Activated naive CD4-positive, alpha-beta T cell treated with anti-CD3 and anti-CD28 coated beads for 36 hours (primary cell): Measurements from ENCODE around the gene CASTOR1. TPM values are rescaled to one million over a fixed set of nuclear protein-coding genes. Genes with fewer than 3 reads are reported as not detected.

Experiments
- CTCF ChIA-PET: fragments of 350-600 bp; sonication (Branson Sonifier 250); formaldehyde crosslinking; loops from one replicate; lab custom pipeline; 2021; ENCODE audit warnings: antibody characterized with exemption; lab: Charles Lee
- DNase-seq: peaks from one replicate; pipeline ENCODE4 v3.0.0-alpha.2; 2020
- H3K27ac Mint-ChIP-seq: one replicate; pipeline ENCODE4 v1.8.0; 2021; ENCODE audit warnings: mild to moderate bottlenecking, mixed read lengths
- H3K27me3 Mint-ChIP-seq: one replicate; pipeline ENCODE4 v1.8.0; 2021; ENCODE audit warnings: low read depth, mixed read lengths
- H3K36me3 Mint-ChIP-seq: one replicate; pipeline ENCODE4 v1.8.0; 2021; ENCODE audit warnings: low read depth, mixed read lengths
- H3K4me1 Mint-ChIP-seq: one replicate; pipeline ENCODE4 v1.8.0; 2021; ENCODE audit warnings: low read depth, mixed read lengths
- H3K4me3 Mint-ChIP-seq: one replicate; pipeline ENCODE4 v1.8.0; 2021; ENCODE audit warnings: mild to moderate bottlenecking, moderate library complexity, mixed read lengths
- H3K9me3 Mint-ChIP-seq: one replicate; pipeline ENCODE4 v1.8.0; 2021; ENCODE audit warnings: mixed read lengths
- intact Hi-C: fragments of 100-400 bp; cut with micrococcal nuclease; formaldehyde crosslinking; loops from one replicate; pipeline ENCODE4 v1.15.1; 2023
- total RNA-seq, 2 experiments: library from RNA; stranded (reverse); gene quantifications; one replicate each; pipeline ENCODE4 v1.2.3, GENCODE V29; 2021

Gene CASTOR1
- total RNA-seq, 2 experiments from 2014 or later = 2.1 to 3.8 TPM

DNA sequence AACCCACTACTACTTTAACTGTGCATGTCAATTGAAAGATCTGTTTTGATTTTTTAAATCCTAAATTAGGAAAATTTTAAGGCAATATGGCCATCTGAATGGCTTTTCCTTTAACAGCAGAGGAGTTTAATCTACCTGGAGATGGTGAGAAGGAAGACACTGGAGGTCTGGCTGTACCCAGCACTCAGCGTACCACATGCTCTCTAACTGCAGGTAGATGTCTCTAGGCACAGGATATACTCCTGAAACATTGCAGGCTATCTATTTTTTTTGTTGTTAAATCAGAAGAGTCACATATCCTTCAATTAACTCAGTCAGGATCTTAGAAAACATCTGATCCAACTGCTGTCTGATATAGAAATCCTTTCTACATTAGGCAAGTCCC, 17.3 kb upstream of the CASTOR1 start:
- CTCF ChIA-PET = interaction anchor here (0.7 to 3.6 kb wide), 3 partner anchors 10 to 19 kb away, joined by 3 to 10 read pairs (median 8); no protein-coding TSS in a partner anchor
- peak overlapping the region; percentile 70 for H3K4me3 Mint-ChIP-seq

GRCh38 chr22:30305906-30306626, 16.8 kb upstream of the CASTOR1 start:
- H3K27me3 Mint-ChIP-seq = no peaks in the 10 kb centered on the region
- H3K9me3 Mint-ChIP-seq = no peaks in the 10 kb centered on the region
- intact Hi-C loops = loop anchor here (1.0 to 2.0 kb wide), 4 partner anchors 9 to 50 kb away; partner anchors contain the start of genes CASTOR1, SF3A1 and TBC1D10A
- H3K4me3 Mint-ChIP-seq = peak overlapping the region; percentile 70
- peaks cover 98% of the 10 kb centered on the region for H3K4me1 Mint-ChIP-seq
- DNase-seq = peak; percentile 62
- peak overlapping the region; percentile 97 for H3K27ac Mint-ChIP-seq
- CTCF ChIA-PET = interaction anchor here (0.7 to 3.6 kb wide), 3 partner anchors 11 to 18 kb away, joined by 3 to 10 read pairs (median 8); no protein-coding TSS in a partner anchor
- H3K36me3 Mint-ChIP-seq = peaks cover 7% of the 10 kb centered on the region

More for the DNA sequence above, 17.3 kb upstream of the CASTOR1 start:
- DNase-seq = no peak
- H3K27ac Mint-ChIP-seq = peak overlapping the region; percentile 97
- intact Hi-C loops = loop anchor here (1.0 kb wide), 2 partner anchors 9 to 50 kb away; partner anchors contain the start of gene SF3A1
- H3K4me1 Mint-ChIP-seq = peaks cover 98% of the 10 kb centered on the region
- no peaks in the 10 kb centered on the region for H3K27me3 Mint-ChIP-seq
- H3K9me3 Mint-ChIP-seq = no peaks in the 10 kb centered on the region
- H3K36me3 Mint-ChIP-seq = peaks cover 3% of the 10 kb centered on the region

- Mint-ChIP-seq H3K4me1 (peaks cover 98% of the 10 kb centered on the region), H3K27ac (peak overlapping the region; percentile 97), H3K27me3 (no peaks in the 10 kb centered on the region), H3K36me3 (peaks cover 7% of the 10 kb centered on the region), H3K4me3 (peak overlapping the region; percentile 70), H3K9me3 (no peaks in the 10 kb centered on the region)
- CTCF ChIA-PET = no interaction called here
- intact Hi-C loops = loop anchor here (1.0 to 2.0 kb wide), 2 partner anchors 17 to 21 kb away; partner anchors contain the start of genes CASTOR1 and TBC1D10A
- DNase-seq = peak; percentile 78
These were observed 16.2 kb upstream of the CASTOR1 start for GRCh38 chr22:30305519-30305905.

- Mint-ChIP-seq H3K4me3 (peak overlapping the region; percentile 70), H3K4me1 (peaks cover 97% of the 10 kb centered on the region), H3K9me3 (no peaks in the 10 kb centered on the region), H3K27me3 (no peaks in the 10 kb centered on the region), H3K27ac (peak overlapping the region; percentile 97), H3K36me3 (peaks cover 7% of the 10 kb centered on the region)
- CTCF ChIA-PET = interaction anchor here (0.5 to 0.7 kb wide), 2 partner anchors 54 to 70 kb away, joined by 3 read pairs; no protein-coding TSS in a partner anchor
- no peak for DNase-seq
- intact Hi-C loops = loop anchor here (1.0 to 2.0 kb wide), 2 partner anchors 16 to 22 kb away; partner anchors contain the start of genes CASTOR1 and TBC1D10A
These were observed 15.4 kb upstream of the CASTOR1 start for GRCh38 chr22:30304495-30305244.

DNA sequence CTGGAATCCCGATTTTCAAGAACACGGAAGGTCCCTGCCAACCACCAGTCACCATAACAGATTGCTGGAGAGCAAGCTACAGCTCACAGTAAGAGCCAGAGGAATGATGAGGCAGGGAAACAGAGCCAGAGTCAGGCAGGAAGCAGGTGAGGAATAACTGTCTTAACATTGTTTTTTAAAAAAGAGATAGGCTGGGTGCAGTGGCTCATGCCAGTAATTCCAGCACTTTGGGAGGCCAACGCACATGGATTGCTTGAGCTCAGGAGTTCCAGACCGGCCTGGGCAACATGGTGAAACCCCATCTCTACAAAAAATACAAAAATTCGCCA, 13.5 kb upstream of the CASTOR1 start:
- peak overlapping the region; percentile 97 for H3K27ac Mint-ChIP-seq
- CTCF ChIA-PET = interaction anchor here (1.1 to 1.9 kb wide), 4 partner anchors 10 to 88 kb away, joined by 3 to 10 read pairs (median 4); no protein-coding TSS in a partner anchor
- intact Hi-C loops = no loop called here
- H3K4me1 Mint-ChIP-seq = peaks cover 96% of the 10 kb centered on the region
- no peaks in the 10 kb centered on the region for H3K9me3 Mint-ChIP-seq
- peak overlapping the region; percentile 30 for H3K4me3 Mint-ChIP-seq
- H3K36me3 Mint-ChIP-seq = peaks cover 8% of the 10 kb centered on the region
- no peak for DNase-seq
- no peaks in the 10 kb centered on the region for H3K27me3 Mint-ChIP-seq

DNA sequence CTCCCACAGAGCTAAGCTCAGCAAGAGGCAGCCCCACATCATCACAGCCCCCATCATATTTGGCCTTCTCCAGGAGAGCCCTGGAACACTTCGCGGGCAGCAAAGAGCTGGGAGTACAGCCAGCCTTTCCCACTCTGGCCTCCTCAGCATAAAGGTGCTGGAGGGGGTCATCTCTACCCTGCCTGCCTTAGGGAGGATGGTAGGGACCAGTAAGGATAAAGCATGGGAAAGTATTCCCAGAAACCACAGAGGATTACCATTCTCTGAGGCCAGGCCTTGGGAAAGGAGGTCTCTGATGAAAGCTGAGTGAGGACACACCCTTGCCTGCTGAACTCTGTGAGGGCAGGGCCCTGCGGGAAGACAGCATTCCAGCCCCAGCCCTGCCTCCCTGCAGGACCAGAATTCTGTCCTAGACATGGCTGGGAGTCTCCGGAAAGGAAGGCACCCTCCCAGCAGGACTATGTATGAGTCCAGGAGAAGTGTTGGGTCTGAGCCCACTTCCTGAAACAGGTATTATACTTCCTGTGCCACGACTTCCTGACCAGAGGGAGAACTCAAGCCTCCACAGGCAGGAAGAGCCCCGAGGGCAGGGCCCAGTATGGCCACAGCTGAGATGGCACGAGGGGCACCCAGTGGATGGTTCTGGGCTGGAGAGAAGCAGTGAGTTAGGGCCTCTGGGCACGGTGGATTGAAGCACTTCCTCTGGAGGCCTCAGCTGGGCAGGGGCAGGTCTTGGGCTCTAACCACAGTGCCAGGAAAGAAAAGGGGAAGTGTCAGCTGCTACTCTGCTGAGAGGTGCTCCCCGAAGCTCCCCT, 12.9 kb upstream of the CASTOR1 start:
- peak; percentile 42 for DNase-seq
- H3K4me1 Mint-ChIP-seq = peaks cover 98% of the 10 kb centered on the region
- peak overlapping the region; percentile 30 for H3K4me3 Mint-ChIP-seq
- peak overlapping the region; percentile 97 for H3K27ac Mint-ChIP-seq
- no peaks in the 10 kb centered on the region for H3K27me3 Mint-ChIP-seq
- H3K9me3 Mint-ChIP-seq = no peaks in the 10 kb centered on the region
- CTCF ChIA-PET = interaction anchor here (0.6 to 1.9 kb wide), 6 partner anchors 11 to 123 kb away, joined by 3 to 10 read pairs (median 4); partner anchors contain the start of gene MTFP1
- peaks cover 8% of the 10 kb centered on the region for H3K36me3 Mint-ChIP-seq
- intact Hi-C loops = no loop called here

DNA sequence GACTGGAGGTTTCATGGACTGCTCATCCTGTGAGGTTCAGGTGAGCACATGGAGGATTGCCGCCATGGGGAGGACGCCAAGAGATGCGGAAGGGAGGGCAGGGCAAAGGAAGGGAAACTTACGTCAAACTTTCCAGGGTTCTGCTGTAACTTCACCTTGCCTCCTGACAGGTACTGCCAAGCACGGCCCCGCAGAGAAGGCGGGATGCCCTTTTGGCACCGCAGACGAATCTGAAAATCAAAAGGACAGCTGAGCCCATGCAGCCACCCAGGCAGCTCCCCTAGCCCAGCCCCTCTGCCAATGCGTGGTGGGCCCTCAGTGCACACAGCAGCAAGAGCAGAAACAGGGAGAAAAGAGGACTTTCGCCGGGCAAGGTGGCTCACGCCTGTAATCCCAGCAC, 10.0 kb upstream of the CASTOR1 start:
- no peak overlapping the region for H3K4me3 Mint-ChIP-seq
- CTCF ChIA-PET = interaction anchor here (1.0 to 1.4 kb wide), 2 partner anchors 11 to 24 kb away, joined by 4 to 5 read pairs; no protein-coding TSS in a partner anchor
- H3K27ac Mint-ChIP-seq = peak overlapping the region; percentile 70
- no peaks in the 10 kb centered on the region for H3K27me3 Mint-ChIP-seq
- DNase-seq = no peak
- peaks cover 90% of the 10 kb centered on the region for H3K4me1 Mint-ChIP-seq
- intact Hi-C loops = no loop called here
- peaks cover 8% of the 10 kb centered on the region for H3K36me3 Mint-ChIP-seq
- no peaks in the 10 kb centered on the region for H3K9me3 Mint-ChIP-seq

DNA sequence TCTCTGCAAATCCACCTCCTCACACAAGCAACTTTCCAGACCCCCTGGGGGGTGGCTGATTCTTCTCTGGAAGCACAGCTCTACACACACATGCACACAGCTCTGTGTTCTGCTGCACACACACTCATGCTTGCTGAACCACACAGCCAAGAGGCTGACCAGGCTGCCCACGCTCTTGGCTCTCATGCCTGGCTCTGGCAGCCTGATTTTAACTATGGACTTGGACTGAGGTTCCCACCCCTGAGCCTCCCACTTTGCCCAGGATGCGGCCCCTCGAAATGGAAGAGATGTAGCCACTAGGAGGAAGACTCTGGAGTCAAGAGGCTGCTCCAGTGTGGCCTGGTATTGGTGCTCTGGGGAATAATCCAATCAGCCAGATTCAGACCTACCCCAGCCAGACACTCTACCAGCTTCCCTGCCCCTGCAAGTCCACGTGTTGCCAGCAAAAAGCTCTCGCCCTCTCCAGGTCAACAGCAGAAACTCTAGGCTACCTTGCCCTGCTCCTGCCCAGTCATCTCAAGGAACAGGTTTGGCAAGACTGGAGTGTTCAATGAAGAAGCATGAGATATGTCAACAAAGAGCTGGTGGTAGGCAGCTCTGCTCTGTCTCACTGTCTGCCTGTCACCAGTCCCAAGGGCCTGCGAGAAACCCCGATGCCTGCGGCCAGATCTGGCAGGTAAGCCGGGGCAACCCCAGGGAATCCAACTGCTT, 8.8 kb upstream of the CASTOR1 start:
- CTCF ChIA-PET = interaction anchor here (0.6 to 3.6 kb wide), 2 partner anchors 11 to 24 kb away, joined by 4 to 20 read pairs; no protein-coding TSS in a partner anchor
- Mint-ChIP-seq H3K9me3 (no peaks in the 10 kb centered on the region), H3K27ac (peak overlapping the region; percentile 72), H3K4me1 (peaks cover 83% of the 10 kb centered on the region), H3K27me3 (no peaks in the 10 kb centered on the region), H3K4me3 (no peak overlapping the region), H3K36me3 (peaks cover 12% of the 10 kb centered on the region)
- DNase-seq = no peak
- intact Hi-C loops = no loop called here

GRCh38 chr22:30297276-30297990, 8.1 kb upstream of the CASTOR1 start:
- H3K27me3 Mint-ChIP-seq = no peaks in the 10 kb centered on the region
- H3K4me3 Mint-ChIP-seq = no peak overlapping the region
- no peaks in the 10 kb centered on the region for H3K9me3 Mint-ChIP-seq
- H3K27ac Mint-ChIP-seq = peak overlapping the region; percentile 72
- H3K4me1 Mint-ChIP-seq = peaks cover 76% of the 10 kb centered on the region
- peaks cover 9% of the 10 kb centered on the region for H3K36me3 Mint-ChIP-seq
- intact Hi-C loops = no loop called here
- CTCF ChIA-PET = interaction anchor here (0.6 to 3.6 kb wide), 2 partner anchors 10 to 25 kb away, joined by 4 to 20 read pairs; no protein-coding TSS in a partner anchor
- no peak for DNase-seq

DNA sequence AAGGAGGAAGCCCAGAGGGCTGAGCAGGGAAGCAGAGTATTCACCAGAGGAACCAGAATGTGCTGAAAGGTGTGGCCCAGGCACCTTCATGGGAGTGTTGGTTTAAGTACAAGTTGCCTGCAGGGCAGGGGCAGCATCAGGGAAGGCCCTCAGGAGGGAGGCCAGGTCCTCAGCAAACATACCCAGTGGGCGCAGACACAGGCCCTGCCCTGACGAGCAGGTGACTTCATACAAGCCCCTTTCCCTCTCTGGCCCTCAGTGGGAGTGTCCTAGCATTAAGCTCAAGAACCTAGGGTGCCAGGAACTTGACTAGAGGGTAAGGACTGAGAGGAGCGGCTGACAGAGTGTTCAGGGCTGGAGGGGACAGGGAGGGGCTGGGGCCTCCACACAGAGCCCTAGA, 7.5 kb upstream of the CASTOR1 start:
- no peaks in the 10 kb centered on the region for H3K9me3 Mint-ChIP-seq
- no peak for DNase-seq
- no peak overlapping the region for H3K4me3 Mint-ChIP-seq
- peaks cover 70% of the 10 kb centered on the region for H3K4me1 Mint-ChIP-seq
- H3K27me3 Mint-ChIP-seq = no peaks in the 10 kb centered on the region
- H3K36me3 Mint-ChIP-seq = peaks cover 9% of the 10 kb centered on the region
- CTCF ChIA-PET = interaction anchor here (1.5 to 3.6 kb wide), 2 partner anchors 10 to 96 kb away, joined by 3 to 20 read pairs; no protein-coding TSS in a partner anchor
- intact Hi-C loops = no loop called here
- peak overlapping the region; percentile 72 for H3K27ac Mint-ChIP-seq
